Measurements from ENCODE around the gene OR4F6.
"Not testable (repeated sequence)": the region's sequence is repeated elsewhere in the genome, so short reads cannot be mapped to it uniquely, and the experiment has no call there.

OR4F6 gene

DNA sequence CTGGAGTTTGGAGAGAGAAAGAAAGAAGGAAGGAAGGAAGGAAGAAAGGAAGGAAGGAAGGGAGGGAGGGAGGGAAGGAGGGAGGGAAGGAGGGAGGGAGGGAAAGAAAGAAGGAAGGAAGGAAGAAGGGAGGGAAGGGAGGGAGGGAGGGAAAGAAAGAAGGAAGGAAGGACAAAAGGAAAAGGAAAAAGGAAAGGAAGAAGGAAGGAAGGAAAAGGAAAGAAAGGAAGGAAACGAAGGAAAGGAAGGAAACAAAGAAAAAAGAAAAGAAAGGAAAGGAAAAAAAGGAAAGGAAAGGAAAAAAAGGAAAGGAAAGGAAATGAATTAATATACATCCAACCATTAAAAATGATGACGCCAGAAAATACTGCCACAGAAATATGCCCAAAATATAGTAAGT is 18.7 kb upstream of the OR4F6 start:
- no peak overlapping the region for H3K9ac ChIP-seq (ENCODE audit: low read length)
- H3K4me3 ChIP-seq (ENCODE audit: low read length): no peak overlapping the region
- no peak for DNase-seq (ENCODE audit: low read depth)
- H3K27me3 ChIP-seq (replicated peaks; ENCODE audit: control insufficient read depth, insufficient read depth, low read length): peaks cover 9% of the 10 kb centered on the region
- H3K36me3 ChIP-seq (ENCODE audit: control insufficient read depth, insufficient read depth, low read length, severe bottlenecking): no peaks in the 10 kb centered on the region
- H3K9me3 ChIP-seq (ENCODE audit: control insufficient read depth, low read length): no peaks in the 10 kb centered on the region
- no peaks in the 10 kb centered on the region for H3K4me1 ChIP-seq (ENCODE audit: control insufficient read depth, insufficient read depth, low read length)

- H3K9me3 ChIP-seq (ENCODE audit: control insufficient read depth, low read length); H3K4me1 ChIP-seq (ENCODE audit: control insufficient read depth, insufficient read depth, low read length); H3K27me3 ChIP-seq (replicated peaks; ENCODE audit: control insufficient read depth, insufficient read depth, low read length); H3K4me3 ChIP-seq (ENCODE audit: low read length); H3K36me3 ChIP-seq (ENCODE audit: control insufficient read depth, insufficient read depth, low read length, severe bottlenecking); H3K9ac ChIP-seq (ENCODE audit: low read length); DNase-seq (ENCODE audit: low read depth): not testable (repeated sequence)
Measured at GRCh38 chr15:101786422-101786821, 16.9 kb upstream of the OR4F6 start.

DNA sequence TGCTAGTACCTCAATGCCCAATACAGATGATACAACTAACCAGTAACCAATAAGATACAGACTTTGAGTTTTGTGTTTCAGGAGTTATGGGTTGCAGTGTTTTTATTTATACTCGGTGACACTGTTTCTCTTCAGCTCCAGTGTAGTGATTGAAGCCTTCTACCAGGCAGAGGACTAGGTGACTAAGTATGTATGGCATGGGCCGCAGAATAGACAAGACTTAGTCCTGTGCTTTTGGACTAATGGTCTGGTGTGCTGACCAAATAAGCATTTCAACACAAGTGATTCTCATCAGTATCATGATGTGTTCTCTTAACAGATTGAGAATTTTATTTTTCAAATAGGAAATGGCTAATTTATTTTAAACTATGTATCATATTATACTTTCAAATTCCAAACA is 15.3 kb upstream of the OR4F6 start:
- DNase-seq (ENCODE audit: low read depth); H3K4me3 ChIP-seq (ENCODE audit: low read length); H3K36me3 ChIP-seq (ENCODE audit: control insufficient read depth, insufficient read depth, low read length, severe bottlenecking); H3K27me3 ChIP-seq (replicated peaks; ENCODE audit: control insufficient read depth, insufficient read depth, low read length); H3K9me3 ChIP-seq (ENCODE audit: control insufficient read depth, low read length); H3K9ac ChIP-seq (ENCODE audit: low read length); H3K4me1 ChIP-seq (ENCODE audit: control insufficient read depth, insufficient read depth, low read length): not testable (repeated sequence)

- H3K36me3 ChIP-seq (ENCODE audit: control insufficient read depth, insufficient read depth, low read length, severe bottlenecking); DNase-seq (ENCODE audit: low read depth): not testable (repeated sequence)
Measured at GRCh38 chr15:101788503-101789269, 14.6 kb upstream of the OR4F6 start.

GRCh38 chr15:101790748-101791147 is 12.6 kb upstream of the OR4F6 start:
- not testable (repeated sequence) for H3K4me3 ChIP-seq (ENCODE audit: low read length); H3K27me3 ChIP-seq (replicated peaks; ENCODE audit: control insufficient read depth, insufficient read depth, low read length); H3K4me1 ChIP-seq (ENCODE audit: control insufficient read depth, insufficient read depth, low read length); H3K9me3 ChIP-seq (ENCODE audit: control insufficient read depth, low read length); H3K9ac ChIP-seq (ENCODE audit: low read length); H3K36me3 ChIP-seq (ENCODE audit: control insufficient read depth, insufficient read depth, low read length, severe bottlenecking); DNase-seq (ENCODE audit: low read depth)

More at GRCh38 chr15:101788503-101789269, 14.6 kb upstream of the OR4F6 start:
- not testable (repeated sequence) for H3K4me1 ChIP-seq (ENCODE audit: control insufficient read depth, insufficient read depth, low read length); H3K4me3 ChIP-seq (ENCODE audit: low read length); H3K9me3 ChIP-seq (ENCODE audit: control insufficient read depth, low read length); H3K27me3 ChIP-seq (replicated peaks; ENCODE audit: control insufficient read depth, insufficient read depth, low read length); H3K9ac ChIP-seq (ENCODE audit: low read length)

DNA sequence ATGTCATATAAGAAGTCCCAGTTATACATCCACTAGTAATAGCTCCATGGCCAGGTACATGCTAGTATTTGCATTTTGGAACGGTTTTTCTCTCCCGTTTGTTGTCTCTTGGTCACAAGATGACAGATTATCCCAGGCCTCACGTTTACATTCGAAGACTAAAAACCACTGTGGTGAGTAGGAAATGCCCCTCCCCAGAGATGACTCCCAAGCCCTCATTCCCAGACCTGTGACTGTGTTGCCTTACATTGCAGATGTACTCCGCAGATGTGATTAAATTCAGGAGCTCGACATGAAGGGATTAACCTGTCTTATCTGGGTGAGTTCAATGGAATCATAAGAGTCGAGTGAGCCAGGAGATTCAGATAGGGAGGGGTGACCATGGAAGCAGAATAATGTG is 9.3 kb upstream of the OR4F6 start:
- DNase-seq (ENCODE audit: low read depth); H3K9ac ChIP-seq (ENCODE audit: low read length); H3K4me1 ChIP-seq (ENCODE audit: control insufficient read depth, insufficient read depth, low read length); H3K36me3 ChIP-seq (ENCODE audit: control insufficient read depth, insufficient read depth, low read length, severe bottlenecking); H3K4me3 ChIP-seq (ENCODE audit: low read length); H3K27me3 ChIP-seq (replicated peaks; ENCODE audit: control insufficient read depth, insufficient read depth, low read length); H3K9me3 ChIP-seq (ENCODE audit: control insufficient read depth, low read length): not testable (repeated sequence)

GRCh38 chr15:101795455-101795854 is 7.9 kb upstream of the OR4F6 start:
- H3K9ac ChIP-seq (ENCODE audit: low read length): no peak overlapping the region
- no peaks in the 10 kb centered on the region for H3K9me3 ChIP-seq (ENCODE audit: control insufficient read depth, low read length)
- DNase-seq (ENCODE audit: low read depth): peak; percentile 84
- H3K4me1 ChIP-seq (ENCODE audit: control insufficient read depth, insufficient read depth, low read length): no peaks in the 10 kb centered on the region
- peaks cover 5% of the 10 kb centered on the region for H3K27me3 ChIP-seq (replicated peaks; ENCODE audit: control insufficient read depth, insufficient read depth, low read length)
- no peak overlapping the region for H3K4me3 ChIP-seq (ENCODE audit: low read length)
- H3K36me3 ChIP-seq (ENCODE audit: control insufficient read depth, insufficient read depth, low read length, severe bottlenecking): no peaks in the 10 kb centered on the region

DNA sequence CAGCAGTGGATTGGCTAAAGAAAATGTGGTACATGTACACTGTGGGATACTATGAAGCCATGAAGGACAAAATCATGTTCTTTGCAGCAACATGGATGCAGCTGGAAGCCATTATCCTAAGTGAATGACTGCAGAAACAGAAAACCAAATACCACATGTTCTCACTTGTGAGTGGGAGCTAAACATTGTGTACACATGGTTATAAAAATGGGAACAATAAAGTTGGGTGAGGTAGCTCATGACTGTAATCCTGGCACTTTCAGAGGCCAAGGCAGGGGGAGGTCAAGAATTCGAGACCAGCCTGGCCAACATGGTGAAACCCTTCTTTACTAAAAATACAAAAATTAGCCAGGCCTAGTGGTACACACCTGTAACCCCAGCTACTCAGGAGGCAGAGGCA is 3.6 kb upstream of the OR4F6 start:
- no peak overlapping the region for H3K9ac ChIP-seq (ENCODE audit: low read length)
- H3K27me3 ChIP-seq (replicated peaks; ENCODE audit: control insufficient read depth, insufficient read depth, low read length): peaks cover 17% of the 10 kb centered on the region
- no peak overlapping the region for H3K4me3 ChIP-seq (ENCODE audit: low read length)
- H3K4me1 ChIP-seq (ENCODE audit: control insufficient read depth, insufficient read depth, low read length): no peaks in the 10 kb centered on the region
- no peaks in the 10 kb centered on the region for H3K36me3 ChIP-seq (ENCODE audit: control insufficient read depth, insufficient read depth, low read length, severe bottlenecking)
- H3K9me3 ChIP-seq (ENCODE audit: control insufficient read depth, low read length): no peaks in the 10 kb centered on the region
- DNase-seq (ENCODE audit: low read depth): no peak

GRCh38 chr15:101801048-101801447 is 2.3 kb upstream of the OR4F6 start:
- no peaks in the 10 kb centered on the region for H3K36me3 ChIP-seq (ENCODE audit: control insufficient read depth, insufficient read depth, low read length, severe bottlenecking)
- H3K4me1 ChIP-seq (ENCODE audit: control insufficient read depth, insufficient read depth, low read length): no peaks in the 10 kb centered on the region
- no peak overlapping the region for H3K4me3 ChIP-seq (ENCODE audit: low read length)
- peaks cover 22% of the 10 kb centered on the region for H3K27me3 ChIP-seq (replicated peaks; ENCODE audit: control insufficient read depth, insufficient read depth, low read length)
- H3K9me3 ChIP-seq (ENCODE audit: control insufficient read depth, low read length): no peaks in the 10 kb centered on the region
- no peak for DNase-seq (ENCODE audit: low read depth)
- no peak overlapping the region for H3K9ac ChIP-seq (ENCODE audit: low read length)

GRCh38 chr15:101803676-101804075 is 367 bp downstream of the OR4F6 start:
- Histone ChIP-seq H3K27me3 (replicated peaks; ENCODE audit: control insufficient read depth, insufficient read depth, low read length) (peaks cover 21% of the 10 kb centered on the region), H3K4me1 (ENCODE audit: control insufficient read depth, insufficient read depth, low read length) (no peaks in the 10 kb centered on the region), H3K36me3 (ENCODE audit: control insufficient read depth, insufficient read depth, low read length, severe bottlenecking) (no peaks in the 10 kb centered on the region), H3K9me3 (ENCODE audit: control insufficient read depth, low read length) (no peaks in the 10 kb centered on the region), H3K9ac (ENCODE audit: low read length) (no peak overlapping the region), H3K4me3 (ENCODE audit: low read length) (no peak overlapping the region)
- DNase-seq (ENCODE audit: low read depth): peak; percentile 81

- Histone ChIP-seq H3K4me3 (ENCODE audit: low read length) (no peak overlapping the region), H3K36me3 (ENCODE audit: control insufficient read depth, insufficient read depth, low read length, severe bottlenecking) (no peaks in the 10 kb centered on the region), H3K9ac (ENCODE audit: low read length) (no peak overlapping the region), H3K27me3 (replicated peaks; ENCODE audit: control insufficient read depth, insufficient read depth, low read length) (peaks cover 18% of the 10 kb centered on the region), H3K9me3 (ENCODE audit: control insufficient read depth, low read length) (no peaks in the 10 kb centered on the region), H3K4me1 (ENCODE audit: control insufficient read depth, insufficient read depth, low read length) (no peaks in the 10 kb centered on the region)
- no peak for DNase-seq (ENCODE audit: low read depth)
Measured at GRCh38 chr15:101804375-101804774, 1.1 kb downstream of the OR4F6 start.

- Histone ChIP-seq H3K9ac (ENCODE audit: low read length) (no peak overlapping the region), H3K4me1 (ENCODE audit: control insufficient read depth, insufficient read depth, low read length) (no peaks in the 10 kb centered on the region), H3K9me3 (ENCODE audit: control insufficient read depth, low read length) (no peaks in the 10 kb centered on the region), H3K4me3 (ENCODE audit: low read length) (no peak overlapping the region), H3K36me3 (ENCODE audit: control insufficient read depth, insufficient read depth, low read length, severe bottlenecking) (no peaks in the 10 kb centered on the region), H3K27me3 (replicated peaks; ENCODE audit: control insufficient read depth, insufficient read depth, low read length) (peaks cover 18% of the 10 kb centered on the region)
- no peak for DNase-seq (ENCODE audit: low read depth)
Measured at GRCh38 chr15:101804941-101805340, 1.6 kb downstream of the OR4F6 start.
